Nephron (organoid): ENCODE results near the gene FAM83F.

Experiments used
- H3K27ac Mint-ChIP-seq, 3 experiments: 2 replicates each; pipeline ENCODE4 v1.8.0; 2020; ENCODE audit warnings: mixed read lengths in 3 of 3, mild to moderate bottlenecking in 2 of 3, moderate library complexity in 1 of 3
- H3K27me3 Mint-ChIP-seq: 2 replicates; pipeline ENCODE4 v1.8.0; 2021; ENCODE audit warnings: low read depth, mild to moderate bottlenecking, moderate library complexity, mixed read lengths
- H3K36me3 Mint-ChIP-seq: 2 replicates; pipeline ENCODE4 v1.8.0; 2020; ENCODE audit warnings: low read depth, mixed read lengths
- H3K4me1 Mint-ChIP-seq: 2 replicates; pipeline ENCODE4 v1.8.0; 2020; ENCODE audit warnings: mixed read lengths
- H3K4me3 Mint-ChIP-seq, 3 experiments: 2 replicates each; pipeline ENCODE4 v1.8.0; 2020; ENCODE audit warnings: mild to moderate bottlenecking in 3 of 3, mixed read lengths in 3 of 3, moderate library complexity in 2 of 3
- H3K9me3 Mint-ChIP-seq: 2 replicates; pipeline ENCODE4 v1.8.0; 2020; ENCODE audit warnings: mixed read lengths
- CTCF ChIP-seq, 3 experiments: fragments of 200-600 bp; sonication (generic); IDR thresholded peaks; one replicate each; pipeline ENCODE4 v1.5.0; 2021; ENCODE audit warnings: antibody characterized with exemption in 3 of 3; ENCODE audit not compliant: unreplicated experiment in 3 of 3

FAM83F gene

GRCh38 chr22:40041366-40042137, 46.8 kb downstream of the FAM83F start:
- Mint-ChIP-seq H3K4me3 (peak overlapping the region; percentile 43 to 63 (median 49)), H3K27ac (peak overlapping the region; percentile 86 to 97 (median 95)), H3K36me3 (no peaks in the 10 kb centered on the region), H3K9me3 (no peaks in the 10 kb centered on the region), H3K4me1 (peaks cover 56% of the 10 kb centered on the region), H3K27me3 (no peaks in the 10 kb centered on the region)
- TF ChIP-seq CTCF (IDR thresholded peaks at IDR 0.05; ENCODE audit: unreplicated experiment in 3 of 3), result no peak

GRCh38 chr22:40042312-40042711, 47.6 kb downstream of the FAM83F start:
- no peaks in the 10 kb centered on the region for H3K27me3 Mint-ChIP-seq
- no peaks in the 10 kb centered on the region for H3K36me3 Mint-ChIP-seq
- no peaks in the 10 kb centered on the region for H3K9me3 Mint-ChIP-seq
- peak overlapping the region in 2 of 3 experiments; percentile 15 to 95 for H3K27ac Mint-ChIP-seq
- peaks cover 56% of the 10 kb centered on the region for H3K4me1 Mint-ChIP-seq
- TF ChIP-seq CTCF (IDR thresholded peaks at IDR 0.05; ENCODE audit: unreplicated experiment in 3 of 3), result no peak
- H3K4me3 Mint-ChIP-seq, result no peak overlapping the region

GRCh38 chr22:40043081-40043480, 48.3 kb downstream of the FAM83F start:
- peak overlapping the region; percentile 95 to 99 (median 98) for H3K27ac Mint-ChIP-seq

GRCh38 chr22:40043793-40044101, 49.0 kb downstream of the FAM83F start:
- peak overlapping the region; percentile 91 to 97 (median 92) for H3K4me3 Mint-ChIP-seq
- H3K9me3 Mint-ChIP-seq, result no peaks in the 10 kb centered on the region
- H3K4me1 Mint-ChIP-seq, result peaks cover 52% of the 10 kb centered on the region
- H3K27me3 Mint-ChIP-seq, result peaks cover 7% of the 10 kb centered on the region
- H3K27ac Mint-ChIP-seq, result peak overlapping the region; percentile 95 to 99 (median 98)
- TF ChIP-seq CTCF (IDR thresholded peaks at IDR 0.05; ENCODE audit: unreplicated experiment in 3 of 3), result no peak
- H3K36me3 Mint-ChIP-seq, result no peaks in the 10 kb centered on the region

More at GRCh38 chr22:40043081-40043480, 48.3 kb downstream of the FAM83F start:
- Mint-ChIP-seq H3K4me3 (peak overlapping the region; percentile 91 to 97 (median 92)), H3K4me1 (peaks cover 54% of the 10 kb centered on the region), H3K36me3 (no peaks in the 10 kb centered on the region), H3K27me3 (peaks cover 4% of the 10 kb centered on the region), H3K9me3 (no peaks in the 10 kb centered on the region)
- TF ChIP-seq CTCF (IDR thresholded peaks at IDR 0.05; ENCODE audit: unreplicated experiment in 3 of 3), result no peak

- H3K36me3 Mint-ChIP-seq, result no peaks in the 10 kb centered on the region
- peaks cover 50% of the 10 kb centered on the region for H3K4me1 Mint-ChIP-seq
- peaks cover 7% of the 10 kb centered on the region for H3K27me3 Mint-ChIP-seq
- no peaks in the 10 kb centered on the region for H3K9me3 Mint-ChIP-seq
- H3K27ac Mint-ChIP-seq, result peak overlapping the region; percentile 95 to 99 (median 98)
- peak overlapping the region; percentile 91 to 97 (median 92) for H3K4me3 Mint-ChIP-seq
- TF ChIP-seq CTCF (IDR thresholded peaks at IDR 0.05; ENCODE audit: unreplicated experiment in 3 of 3), result no peak
Measured at GRCh38 chr22:40044102-40044869, 49.5 kb downstream of the FAM83F start.
